ENCODE measurements around the gene MRPL9. TPM values are rescaled to one million over a fixed set of nuclear protein-coding genes. Genes with fewer than 3 reads are reported as not detected.

MRPL9 gene
- total RNA-seq, 2 experiments from 2014 or later, result 135 to 154 TPM

- DNase-seq, result no peak
- intact Hi-C loops (cut with micrococcal nuclease), result no loop called here
- Mint-ChIP-seq H3K27ac (no peak overlapping the region), H3K36me3 (no peaks in the 10 kb centered on the region), H3K4me1 (ENCODE audit: low read depth) (peaks cover 11% of the 10 kb centered on the region), H3K4me3 (no peak overlapping the region), H3K9me3 (no peaks in the 10 kb centered on the region), H3K27me3 (peaks cover 48% of the 10 kb centered on the region)
- ChIA-PET CTCF (interaction anchor here (0.7 kb wide), 1 partner anchor 121 kb away, joined by 3 read pairs; no protein-coding TSS in a partner anchor), POLR2A (no interaction called here)
These were observed 48.2 kb downstream of the MRPL9 start for GRCh38 chr1:151714820-151715725.

GRCh38 chr1:151713874-151714273, 49.4 kb downstream of the MRPL9 start:
- H3K27ac Mint-ChIP-seq, result no peak overlapping the region
- no peaks in the 10 kb centered on the region for H3K9me3 Mint-ChIP-seq
- H3K27me3 Mint-ChIP-seq, result peaks cover 41% of the 10 kb centered on the region
- H3K4me3 Mint-ChIP-seq, result no peak overlapping the region
- no peak for DNase-seq
- H3K36me3 Mint-ChIP-seq, result no peaks in the 10 kb centered on the region
- CTCF ChIA-PET, result no interaction called here
- intact Hi-C loops (cut with micrococcal nuclease), result no loop called here
- POLR2A ChIA-PET, result no interaction called here
- peaks cover 10% of the 10 kb centered on the region for H3K4me1 Mint-ChIP-seq (ENCODE audit: low read depth)

GRCh38 chr1:151713044-151713443, 50.3 kb downstream of the MRPL9 start:
- intact Hi-C loops (cut with micrococcal nuclease), result no loop called here
- CTCF ChIA-PET, result interaction anchor here (1.3 kb wide), 1 partner anchor 119 kb away, joined by 4 read pairs; no protein-coding TSS in a partner anchor
- peaks cover 35% of the 10 kb centered on the region for H3K27me3 Mint-ChIP-seq

GRCh38 chr1:151711951-151712350, 51.3 kb downstream of the MRPL9 start:
- POLR2A ChIA-PET, result no interaction called here
- intact Hi-C loops (cut with micrococcal nuclease), result no loop called here
- no peaks in the 10 kb centered on the region for H3K36me3 Mint-ChIP-seq
- CTCF ChIA-PET, result no interaction called here
- H3K27ac Mint-ChIP-seq, result no peak overlapping the region
- no peaks in the 10 kb centered on the region for H3K9me3 Mint-ChIP-seq
- H3K4me1 Mint-ChIP-seq (ENCODE audit: low read depth), result peaks cover 6% of the 10 kb centered on the region
- no peak overlapping the region for H3K4me3 Mint-ChIP-seq
- H3K27me3 Mint-ChIP-seq, result peaks cover 25% of the 10 kb centered on the region
- no peak for DNase-seq

More at GRCh38 chr1:151713044-151713443, 50.3 kb downstream of the MRPL9 start:
- Mint-ChIP-seq H3K36me3 (no peaks in the 10 kb centered on the region), H3K27ac (no peak overlapping the region), H3K4me1 (ENCODE audit: low read depth) (peaks cover 10% of the 10 kb centered on the region), H3K4me3 (no peak overlapping the region), H3K9me3 (no peaks in the 10 kb centered on the region)
- POLR2A ChIA-PET, result no interaction called here
- no peak for DNase-seq

- Mint-ChIP-seq H3K27me3 (peaks cover 22% of the 10 kb centered on the region), H3K4me3 (no peak overlapping the region), H3K36me3 (no peaks in the 10 kb centered on the region), H3K4me1 (ENCODE audit: low read depth) (peaks cover 7% of the 10 kb centered on the region), H3K9me3 (no peaks in the 10 kb centered on the region), H3K27ac (no peak overlapping the region)
- no peak for DNase-seq
- POLR2A ChIA-PET, result no interaction called here
- intact Hi-C loops (cut with micrococcal nuclease), result no loop called here
- CTCF ChIA-PET, result interaction anchor here (0.8 kb wide), 1 partner anchor 117 kb away, joined by 3 read pairs; no protein-coding TSS in a partner anchor
These were observed 52.1 kb downstream of the MRPL9 start for GRCh38 chr1:151711044-151711800.

- no peak overlapping the region for H3K27ac Mint-ChIP-seq
- POLR2A ChIA-PET, result no interaction called here
- H3K27me3 Mint-ChIP-seq, result peaks cover 13% of the 10 kb centered on the region
- peak; percentile 59 for DNase-seq
- no peaks in the 10 kb centered on the region for H3K36me3 Mint-ChIP-seq
- CTCF ChIA-PET, result interaction anchor here (0.8 kb wide), 1 partner anchor 116 kb away, joined by 3 read pairs; no protein-coding TSS in a partner anchor
- no peaks in the 10 kb centered on the region for H3K9me3 Mint-ChIP-seq
- H3K4me1 Mint-ChIP-seq (ENCODE audit: low read depth), result peaks cover 5% of the 10 kb centered on the region
- no peak overlapping the region for H3K4me3 Mint-ChIP-seq
- intact Hi-C loops (cut with micrococcal nuclease), result no loop called here
These were observed 53.0 kb downstream of the MRPL9 start for GRCh38 chr1:151710187-151710840.

Other genes with a start within 250 kb of the MRPL9 start
- gene TUFT1, start 223.2 kb downstream of the MRPL9 start, total RNA-seq, result 1 to 10 TPM; 3.0 to 4.1 TPM
- gene SNX27, start 151.4 kb downstream of the MRPL9 start, total RNA-seq, result 10 to 100 TPM; 27.1 to 30.7 TPM
- not detected for gene CELF3, start 46.7 kb downstream of the MRPL9 start, total RNA-seq
- not detected for gene RIIAD1, start 42.0 kb downstream of the MRPL9 start, total RNA-seq
- gene TDRKH, start 27.0 kb upstream of the MRPL9 start, total RNA-seq, result 10 to 100 TPM; 30.6 to 32.4 TPM
- under 1 TPM; 0.33 to 0.39 TPM for gene LINGO4, start 41.9 kb upstream of the MRPL9 start, total RNA-seq
- 10 to 100 TPM in 1 of 2 experiments, 1 to 10 TPM in 1; 9.9 to 10.9 TPM for gene RORC, start 68.3 kb upstream of the MRPL9 start, total RNA-seq
- 1 to 10 TPM; 3.3 to 3.9 TPM for gene C2CD4D, start 76.3 kb upstream of the MRPL9 start, total RNA-seq
- gene THEM5, start 90.2 kb upstream of the MRPL9 start, total RNA-seq, result not detected
- 10 to 100 TPM; 19.6 to 24.9 TPM for gene THEM4, start 146.0 kb upstream of the MRPL9 start, total RNA-seq
- gene S100A10, start 230.4 kb upstream of the MRPL9 start, total RNA-seq, result 100 to 1,000 TPM; 257 to 270 TPM